Retinal pigment epithelial cell (primary cell): ENCODE results near the gene MMP1.
A peak's percentile ranks its signal among the peaks of the same experiment; 100 is the strongest.

Experiments
- DNase-seq: peaks from one replicate; pipeline ENCODE4 v3.0.0-alpha.2; 2010; ENCODE audit warnings: low read depth
- H3K4me3 ChIP-seq: 2 replicates; pipeline ENCODE4 v1.5.1; 2011; ENCODE audit warnings: mild to moderate bottlenecking, low read length, control low read depth, moderate library complexity
- TF ChIP-seq, protein P1 (sequence below): conservative IDR thresholded peaks from 2 replicates; pipeline ENCODE4 v1.5.1; 2011; ENCODE audit warnings: low read depth, low read length, control low read depth, inconsistent platforms

Gene MMP1

GRCh38 chr11:102762361-102762767, 35.6 kb downstream of the MMP1 start:
- TF ChIP-seq, protein P1, sequence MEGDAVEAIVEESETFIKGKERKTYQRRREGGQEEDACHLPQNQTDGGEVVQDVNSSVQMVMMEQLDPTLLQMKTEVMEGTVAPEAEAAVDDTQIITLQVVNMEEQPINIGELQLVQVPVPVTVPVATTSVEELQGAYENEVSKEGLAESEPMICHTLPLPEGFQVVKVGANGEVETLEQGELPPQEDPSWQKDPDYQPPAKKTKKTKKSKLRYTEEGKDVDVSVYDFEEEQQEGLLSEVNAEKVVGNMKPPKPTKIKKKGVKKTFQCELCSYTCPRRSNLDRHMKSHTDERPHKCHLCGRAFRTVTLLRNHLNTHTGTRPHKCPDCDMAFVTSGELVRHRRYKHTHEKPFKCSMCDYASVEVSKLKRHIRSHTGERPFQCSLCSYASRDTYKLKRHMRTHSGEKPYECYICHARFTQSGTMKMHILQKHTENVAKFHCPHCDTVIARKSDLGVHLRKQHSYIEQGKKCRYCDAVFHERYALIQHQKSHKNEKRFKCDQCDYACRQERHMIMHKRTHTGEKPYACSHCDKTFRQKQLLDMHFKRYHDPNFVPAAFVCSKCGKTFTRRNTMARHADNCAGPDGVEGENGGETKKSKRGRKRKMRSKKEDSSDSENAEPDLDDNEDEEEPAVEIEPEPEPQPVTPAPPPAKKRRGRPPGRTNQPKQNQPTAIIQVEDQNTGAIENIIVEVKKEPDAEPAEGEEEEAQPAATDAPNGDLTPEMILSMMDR = no peak
- H3K4me3 ChIP-seq = no peak overlapping the region
- no peak for DNase-seq

- TF ChIP-seq, protein P1 = no peak
- no peak overlapping the region for H3K4me3 ChIP-seq
- DNase-seq = no peak
Measured at GRCh38 chr11:102761646-102762238, 36.2 kb downstream of the MMP1 start.

DNA sequence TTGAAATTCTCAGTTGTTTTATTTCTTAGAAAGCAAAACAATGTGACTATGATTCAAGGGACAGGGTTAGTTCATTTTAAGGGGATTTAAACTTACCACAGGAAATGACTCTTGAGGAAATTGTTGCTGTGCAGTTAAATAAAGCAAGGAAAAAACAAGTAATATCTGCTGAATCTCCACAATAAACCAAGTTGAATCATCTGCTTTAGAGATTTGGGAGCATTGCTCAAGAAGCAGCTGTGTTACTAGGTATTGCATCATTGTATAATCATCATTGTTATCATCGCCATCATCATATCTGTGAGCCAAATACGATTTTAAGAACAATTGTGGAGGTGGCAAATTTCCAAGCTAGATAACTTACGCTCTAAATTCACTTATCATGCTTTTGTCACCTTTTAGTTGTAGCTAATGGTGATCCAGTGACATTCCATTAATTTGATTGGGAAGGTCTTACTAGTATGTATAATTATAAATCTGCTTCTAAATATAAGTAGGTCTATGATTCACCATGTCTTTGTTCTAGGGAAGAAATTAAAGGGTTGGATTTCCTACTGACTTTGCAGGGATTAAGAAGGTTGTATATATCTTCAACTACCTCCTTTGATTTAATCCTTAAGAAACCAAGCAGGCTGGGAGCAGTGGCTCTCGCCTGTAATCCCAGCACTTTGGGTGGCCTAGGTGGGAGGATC, 37.5 kb downstream of the MMP1 start:
- H3K4me3 ChIP-seq = no peak overlapping the region
- peak; percentile 50 for DNase-seq
- TF ChIP-seq, protein P1 = no peak

GRCh38 chr11:102757823-102758549, 40.0 kb downstream of the MMP1 start:
- H3K4me3 ChIP-seq = no peak overlapping the region
- DNase-seq = no peak
- TF ChIP-seq, protein P1 = no peak

DNA sequence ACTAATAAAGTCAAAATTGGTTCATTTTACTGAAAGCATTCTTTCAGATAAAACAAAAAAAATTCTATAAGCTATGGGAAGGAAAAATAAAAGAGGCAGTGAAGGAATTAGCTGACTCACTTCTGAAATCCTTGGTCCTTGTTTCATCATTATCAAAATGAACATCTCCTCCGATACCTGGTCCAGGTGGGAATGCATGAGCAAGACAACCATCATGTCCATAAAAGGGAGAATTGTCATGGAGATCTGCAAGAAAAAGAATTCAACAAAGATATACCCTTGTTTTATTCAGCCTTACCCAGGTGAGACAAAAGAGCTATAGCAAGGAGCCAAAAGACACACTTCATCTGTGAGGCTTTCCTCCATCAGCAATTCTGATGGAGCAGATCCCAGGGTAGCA, 44.7 kb downstream of the MMP1 start:
- TF ChIP-seq, protein P1 = no peak
- no peak for DNase-seq
- no peak overlapping the region for H3K4me3 ChIP-seq

DNA sequence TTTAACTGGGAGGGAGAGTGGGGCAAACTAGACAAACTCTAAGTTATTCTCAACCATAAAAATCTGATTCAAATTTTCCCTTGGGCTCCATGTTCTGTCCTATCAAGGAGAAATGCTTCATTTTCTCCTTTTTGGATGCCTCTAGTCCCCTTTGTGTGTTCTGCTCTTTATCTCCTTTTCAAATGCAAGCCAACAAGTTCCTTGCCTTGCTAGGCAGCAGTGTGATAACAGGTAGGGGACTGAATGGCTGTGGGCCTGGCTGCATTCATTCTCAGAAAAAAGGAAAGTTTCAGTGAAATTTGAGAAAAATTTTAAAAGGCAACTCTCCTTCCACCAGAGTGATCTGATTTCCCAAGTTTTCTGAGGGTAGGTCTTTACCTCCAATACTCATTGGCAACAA, 46.3 kb downstream of the MMP1 start:
- no peak overlapping the region for H3K4me3 ChIP-seq
- TF ChIP-seq, protein P1 = no peak

More for the DNA sequence above, 46.3 kb downstream of the MMP1 start:
- DNase-seq = no peak
